ENCODE measurements around the gene AGT.

GRCh38 chr1:230690101-230690500, 23.8 kb downstream of the AGT start:
- TF ChIP-seq CTCF (IDR thresholded peaks at IDR 0.05; ENCODE audit: insufficient read depth, low read length, poor library complexity, severe bottlenecking) (no peak), EZH2phosphoT487 (conservative IDR thresholded peaks at IDR 0.05; ENCODE audit: low read length) (no peak)

Measured in SU-DHL-6 (cell line).